HCT116 (cell line): ENCODE results near the gene PRG2. TPM values are rescaled to one million over a fixed set of nuclear protein-coding genes. Genes with fewer than 3 reads are reported as not detected.

Experiments
- ATAC-seq: fragments of 200-7000 bp; cut with Tn5 transposase; 2 replicates; pipeline ENCODE4 v1.9.1; 2020; ENCODE audit warnings: mild to moderate bottlenecking, moderate library complexity
- BruUV-seq: library from RNA; stranded (reverse); fragments of 400-500 nt; replicated peaks from 2 replicates; lab custom pipeline; 2021; lab: Mats Ljungman, UMichigan
- CTCF ChIA-PET: fragments of 300-600 bp; sonication (Branson Sonifier 250); formaldehyde crosslinking; loops from one replicate; lab custom pipeline; 2021; ENCODE audit warnings: antibody characterized with exemption; lab: Charles Lee
- POLR2A ChIA-PET: fragments of 300-600, 350-600 bp; sonication (Branson Sonifier 250); formaldehyde crosslinking; loops from one replicate; lab custom pipeline; 2021; ENCODE audit warnings: antibody characterized with exemption; lab: Charles Lee
- RAD21 ChIA-PET, 2 experiments: fragments of 300-600 bp; sonication (Branson Sonifier 250); formaldehyde crosslinking; loops; one replicate each; lab custom pipeline; 2023; ENCODE audit warnings: low total read pairs in 2 of 2; ENCODE audit not compliant: uncharacterized antibody in 2 of 2, unreplicated experiment in 2 of 2, low non-redundant PET in 1 of 2; lab: Charles Lee
- DNase-seq: peaks from one replicate; pipeline ENCODE4 v3.0.0-alpha.2; 2010; ENCODE audit warnings: low read depth, low spot score
- H2AFZ ChIP-seq: fragments of 200-600 bp; shearing (Covaris generic), sonication (generic); 2 replicates; pipeline ENCODE4 v1.6.1; 2017; ENCODE audit warnings: low read depth, mixed run types, mixed read lengths, antibody characterized with exemption, low read length; ENCODE audit not compliant: poor library complexity, severe bottlenecking
- H3K27ac ChIP-seq: 2 replicates; pipeline ENCODE4 v1.5.1; 2012; ENCODE audit warnings: low read depth, low read length
- H3K27me3 ChIP-seq: fragments of 200-600 bp; sonication (generic); 2 replicates; pipeline ENCODE4 v1.6.1; 2016; ENCODE audit warnings: mixed run types, low read length, mixed read lengths; ENCODE audit not compliant: insufficient read depth
- H3K36me3 ChIP-seq, 2 experiments: fragments of 200-500 bp in 1 of 2; fragments of 200-600 bp in 1 of 2; sonication (Bioruptor generic) in 1 of 2; sonication (generic) in 1 of 2; 2 replicates each; pipeline versions ENCODE4 v1.5.1 to v1.6.1; 2014 to 2016; ENCODE audit warnings: low read length in 2 of 2, inconsistent platforms in 1 of 2, mixed read lengths in 1 of 2, mixed run types in 1 of 2; ENCODE audit not compliant: insufficient read depth in 2 of 2, control insufficient read depth in 1 of 2
- H3K4me1 ChIP-seq, 2 experiments: fragments of 200-600 bp in 1 of 2; sonication (generic) in 1 of 2; 2 replicates each; pipeline versions ENCODE4 v1.5.1 to v1.6.1; 2012 to 2017; ENCODE audit warnings: low read length in 2 of 2, inconsistent platforms in 1 of 2, mild to moderate bottlenecking in 1 of 2, mixed read lengths in 1 of 2, mixed run types in 1 of 2, moderate library complexity in 1 of 2; ENCODE audit not compliant: insufficient read depth in 2 of 2, control insufficient read depth in 1 of 2
- H3K4me2 ChIP-seq: fragments of 200-600 bp; sonication (generic); 2 replicates; pipeline ENCODE4 v1.6.1; 2017; ENCODE audit warnings: mixed run types, low read length, mixed read lengths
- H3K4me3 ChIP-seq, 2 experiments: fragments of 200-600 bp in 1 of 2; sonication (generic) in 1 of 2; replicated peaks in 1 of 2; 2 replicates each; pipeline ENCODE4 v1.5.1; 2011 to 2016; ENCODE audit warnings: low read length in 2 of 2, control low read depth in 1 of 2, low read depth in 1 of 2, mild to moderate bottlenecking in 1 of 2, mixed read lengths in 1 of 2, mixed run types in 1 of 2
- H3K79me2 ChIP-seq: fragments of 200-600 bp; sonication (generic); 2 replicates; pipeline ENCODE4 v1.6.1; 2017; ENCODE audit warnings: mild to moderate bottlenecking, mixed run types, low read length, moderate library complexity, mixed read lengths; ENCODE audit not compliant: insufficient read depth
- H3K9ac ChIP-seq: fragments of 200-600 bp; sonication (generic); 2 replicates; pipeline ENCODE4 v1.6.1; 2016; ENCODE audit warnings: low read length, mixed read lengths
- H3K9me2 ChIP-seq: fragments of 200-600 bp; sonication (generic), shearing (Covaris generic); 2 replicates; pipeline ENCODE4 v1.6.1; 2017; ENCODE audit warnings: mixed run types, mild to moderate bottlenecking, moderate library complexity; ENCODE audit not compliant: insufficient read depth
- H3K9me3 ChIP-seq, 2 experiments: fragments of 200-500 bp in 1 of 2; fragments of 200-600 bp in 1 of 2; sonication (Bioruptor generic) in 1 of 2; sonication (generic) in 1 of 2; 2 replicates each; pipeline ENCODE4 v1.6.1; 2014 to 2017; ENCODE audit warnings: low read length in 2 of 2, mixed read lengths in 2 of 2, inconsistent platforms in 1 of 2, low read depth in 1 of 2, mild to moderate bottlenecking in 1 of 2, mixed run types in 1 of 2, moderate library complexity in 1 of 2; ENCODE audit not compliant: control insufficient read depth in 1 of 2, insufficient read depth in 1 of 2
- H4K20me1 ChIP-seq: fragments of 200-600 bp; sonication (generic), shearing (Covaris generic); 2 replicates; pipeline ENCODE4 v1.6.1; 2017; ENCODE audit warnings: mixed run types, mild to moderate bottlenecking, moderate library complexity; ENCODE audit not compliant: insufficient read depth
- CBX3 ChIP-seq: IDR thresholded peaks from 2 replicates; pipeline ENCODE4 v1.6.1; 2012; ENCODE audit warnings: low read depth
- CEBPB ChIP-seq: IDR thresholded peaks from 2 replicates; pipeline ENCODE4 v1.6.1; 2012; ENCODE audit warnings: low read depth
- EGR1 ChIP-seq: IDR thresholded peaks from 2 replicates; pipeline ENCODE4 v1.6.1; 2012; ENCODE audit warnings: low read depth
- ELF1 ChIP-seq: IDR thresholded peaks from 2 replicates; pipeline ENCODE4 v1.6.1; 2012; ENCODE audit warnings: low read depth, borderline replicate concordance
- EZH2 ChIP-seq: fragments of 200-600 bp; sonication (generic); IDR thresholded peaks from 2 replicates; pipeline ENCODE4 v1.6.1; 2017; ENCODE audit warnings: antibody characterized with exemption, mixed run types
- EZH2phosphoT487 ChIP-seq: fragments of 200-600 bp; IDR thresholded peaks from 2 replicates; pipeline ENCODE4 v1.6.1; 2018; ENCODE audit warnings: antibody characterized with exemption, borderline replicate concordance
- FOSL1 ChIP-seq: IDR thresholded peaks from 2 replicates; pipeline ENCODE4 v1.6.1; 2012; ENCODE audit warnings: low read depth
- JUND ChIP-seq: IDR thresholded peaks from 2 replicates; pipeline ENCODE4 v1.6.1; 2012
- POLR2A ChIP-seq: IDR thresholded peaks from 2 replicates; pipeline ENCODE4 v1.7.0; 2011; ENCODE audit warnings: borderline replicate concordance; ENCODE audit not compliant: insufficient read depth, insufficient read length; ENCODE audit errors: extremely low read depth
- POLR2AphosphoS5 ChIP-seq: IDR thresholded peaks from 2 replicates; pipeline ENCODE4 v1.6.1; 2011; ENCODE audit warnings: mild to moderate bottlenecking, low read depth, low read length, moderate library complexity
- RAD21 ChIP-seq: IDR thresholded peaks from 2 replicates; pipeline ENCODE4 v1.6.1; 2012; ENCODE audit warnings: low read depth, mild to moderate bottlenecking
- SP1 ChIP-seq: IDR thresholded peaks from 2 replicates; pipeline ENCODE4 v1.6.1; 2012; ENCODE audit warnings: low read depth
- SRF ChIP-seq: IDR thresholded peaks from 2 replicates; pipeline ENCODE4 v1.6.1; 2012; ENCODE audit warnings: low read depth
- TCF7L2 ChIP-seq: IDR thresholded peaks from 2 replicates; pipeline ENCODE4 v1.7.0; 2011; ENCODE audit warnings: borderline replicate concordance, inconsistent platforms; ENCODE audit not compliant: insufficient read depth, insufficient read length; ENCODE audit errors: extremely low read depth
- ZFX ChIP-seq: fragments of 450-650 bp; IDR thresholded peaks from 2 replicates; pipeline ENCODE4 v1.6.1; 2017
- ZNF274 ChIP-seq: fragments of 200-500 bp; sonication (Bioruptor generic); IDR thresholded peaks from 2 replicates; pipeline ENCODE4 v1.6.1; 2014; ENCODE audit warnings: mild to moderate bottlenecking, low read depth, low read length, inconsistent platforms
- intact Hi-C: fragments of 100-400 bp; cut with micrococcal nuclease; formaldehyde crosslinking; loops from 2 replicates; pipeline ENCODE4 v1.10.0; 2022
- total RNA-seq: library from RNA; stranded (reverse); gene quantifications from one replicate; pipeline ENCODE4 v1.2.1, GENCODE V29; 2021; ENCODE audit not compliant: unreplicated experiment
- TF ChIP-seq, protein P1 (sequence below): IDR thresholded peaks from 2 replicates; pipeline ENCODE4 v1.6.1; 2012
- TF ChIP-seq, protein P2 (sequence below): IDR thresholded peaks from 2 replicates; pipeline ENCODE4 v1.6.1; 2012
- TF ChIP-seq, protein P3 (sequence below), 3 experiments: fragments of 200-600 bp in 1 of 3; sonication (generic) in 1 of 3; IDR thresholded peaks in 2 of 3; conservative IDR thresholded peaks in 1 of 3; 2 replicates each; pipeline ENCODE4 v1.5.1; 2012 to 2017; ENCODE audit warnings: low read depth in 2 of 3, low read length in 2 of 3, antibody characterized with exemption in 1 of 3, borderline replicate concordance in 1 of 3, control low read depth in 1 of 3, mild to moderate bottlenecking in 1 of 3, mixed read lengths in 1 of 3, mixed run types in 1 of 3, moderate library complexity in 1 of 3; ENCODE audit not compliant: insufficient read depth in 1 of 3

The PRG2 gene
- total RNA-seq, 1 experiment from 2014 or later = 0.81 TPM

DNA sequence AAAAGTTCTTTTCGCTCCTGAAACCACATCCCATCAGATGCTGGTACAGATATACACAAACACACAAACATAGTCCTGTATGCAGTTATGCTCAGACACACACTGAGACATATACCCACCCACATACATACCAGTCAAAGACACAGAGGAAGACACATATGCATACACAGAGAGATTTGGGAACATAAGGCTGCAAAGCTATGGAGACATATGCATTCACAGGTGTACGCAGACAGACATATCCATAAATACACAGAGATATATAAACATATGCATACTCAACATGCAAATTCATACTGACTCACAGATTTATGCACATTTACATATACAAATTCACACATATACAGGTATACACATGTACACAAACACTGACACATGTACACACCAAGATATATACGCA is 15.5 kb downstream of the PRG2 start:
- POLR2A ChIA-PET = no interaction called here
- H3K9me3 ChIP-seq = no peaks in the 10 kb centered on the region
- DNase-seq (no peak), ATAC-seq (no peak)
- CTCF ChIA-PET = no interaction called here
- H4K20me1 ChIP-seq = no peaks in the 10 kb centered on the region
- intact Hi-C loops = no loop called here
- no peaks in the 10 kb centered on the region for H3K9me2 ChIP-seq
- RAD21 ChIA-PET = no interaction called here
- H3K9ac ChIP-seq = no peak overlapping the region
- H3K4me1 ChIP-seq = no peaks in the 10 kb centered on the region
- no TSS peak for BruUV-seq
- TF ChIP-seq, protein P1, sequence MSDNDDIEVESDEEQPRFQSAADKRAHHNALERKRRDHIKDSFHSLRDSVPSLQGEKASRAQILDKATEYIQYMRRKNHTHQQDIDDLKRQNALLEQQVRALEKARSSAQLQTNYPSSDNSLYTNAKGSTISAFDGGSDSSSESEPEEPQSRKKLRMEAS = no peak
- TF ChIP-seq SP1 (no peak), RAD21 (no peak), CEBPB (no peak), JUND (no peak), POLR2AphosphoS5 (no peak), ZNF274 (no peak), ELF1 (no peak), EZH2phosphoT487 (no peak), ZFX (no peak), TCF7L2 (no peak), SRF (no peak), EZH2 (no peak), CBX3 (no peak), POLR2A (no peak), EGR1 (no peak), FOSL1 (no peak)
- TF ChIP-seq, protein P2, sequence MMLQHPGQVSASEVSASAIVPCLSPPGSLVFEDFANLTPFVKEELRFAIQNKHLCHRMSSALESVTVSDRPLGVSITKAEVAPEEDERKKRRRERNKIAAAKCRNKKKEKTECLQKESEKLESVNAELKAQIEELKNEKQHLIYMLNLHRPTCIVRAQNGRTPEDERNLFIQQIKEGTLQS = no peak
- TF ChIP-seq, protein P3, sequence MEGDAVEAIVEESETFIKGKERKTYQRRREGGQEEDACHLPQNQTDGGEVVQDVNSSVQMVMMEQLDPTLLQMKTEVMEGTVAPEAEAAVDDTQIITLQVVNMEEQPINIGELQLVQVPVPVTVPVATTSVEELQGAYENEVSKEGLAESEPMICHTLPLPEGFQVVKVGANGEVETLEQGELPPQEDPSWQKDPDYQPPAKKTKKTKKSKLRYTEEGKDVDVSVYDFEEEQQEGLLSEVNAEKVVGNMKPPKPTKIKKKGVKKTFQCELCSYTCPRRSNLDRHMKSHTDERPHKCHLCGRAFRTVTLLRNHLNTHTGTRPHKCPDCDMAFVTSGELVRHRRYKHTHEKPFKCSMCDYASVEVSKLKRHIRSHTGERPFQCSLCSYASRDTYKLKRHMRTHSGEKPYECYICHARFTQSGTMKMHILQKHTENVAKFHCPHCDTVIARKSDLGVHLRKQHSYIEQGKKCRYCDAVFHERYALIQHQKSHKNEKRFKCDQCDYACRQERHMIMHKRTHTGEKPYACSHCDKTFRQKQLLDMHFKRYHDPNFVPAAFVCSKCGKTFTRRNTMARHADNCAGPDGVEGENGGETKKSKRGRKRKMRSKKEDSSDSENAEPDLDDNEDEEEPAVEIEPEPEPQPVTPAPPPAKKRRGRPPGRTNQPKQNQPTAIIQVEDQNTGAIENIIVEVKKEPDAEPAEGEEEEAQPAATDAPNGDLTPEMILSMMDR (IDR thresholded peaks at IDR 0.05 in 2 of 3, conservative IDR thresholded peaks at IDR 0.05 in 1 of 3; ENCODE audit: borderline replicate concordance in 1 of 3, insufficient read depth in 1 of 3, low read depth in 2 of 3, low read length in 2 of 3) = no peak
- no peak overlapping the region for H3K4me3 ChIP-seq
- no peak overlapping the region for H3K4me2 ChIP-seq
- H2AFZ ChIP-seq = no peak overlapping the region
- H3K27ac ChIP-seq = no peak overlapping the region
- no peaks in the 10 kb centered on the region for H3K36me3 ChIP-seq
- H3K79me2 ChIP-seq = no peaks in the 10 kb centered on the region
- peaks cover 20% of the 10 kb centered on the region for H3K27me3 ChIP-seq
